Suprapubic skin (tissue), 4 donors: ENCODE measurements around the gene ALDH3B2.

ENCODE experiments used
- EP300 ChIP-seq: sonication (generic); formaldehyde crosslinking; IDR thresholded peaks from one replicate; pipeline ENCODE4 v1.6.1; 2017; ENCODE audit warnings: antibody characterized with exemption
- POLR2A ChIP-seq, 2 donors: fragments of 450-650 bp; IDR thresholded peaks; one replicate each; pipeline ENCODE4 v1.6.1; 2017; ENCODE audit warnings: antibody characterized with exemption in 2 of 2, mild to moderate bottlenecking in 2 of 2, moderate library complexity in 2 of 2
- POLR2AphosphoS5 ChIP-seq, 3 donors: sonication (generic); formaldehyde crosslinking; IDR thresholded peaks; one replicate each; pipeline ENCODE4 v1.6.1; 2017; ENCODE audit warnings: antibody characterized with exemption in 3 of 3
- TF ChIP-seq, protein P1 (sequence below), 2 donors: fragments of 200-600 bp in 1 of 2; fragments of 450-650 bp in 1 of 2; sonication (generic) in 1 of 2; IDR thresholded peaks; one replicate each; pipeline ENCODE4 v1.5.1; 2016 to 2019; ENCODE audit warnings: antibody characterized with exemption in 2 of 2, mild to moderate bottlenecking in 1 of 2, moderate library complexity in 1 of 2

DNA sequence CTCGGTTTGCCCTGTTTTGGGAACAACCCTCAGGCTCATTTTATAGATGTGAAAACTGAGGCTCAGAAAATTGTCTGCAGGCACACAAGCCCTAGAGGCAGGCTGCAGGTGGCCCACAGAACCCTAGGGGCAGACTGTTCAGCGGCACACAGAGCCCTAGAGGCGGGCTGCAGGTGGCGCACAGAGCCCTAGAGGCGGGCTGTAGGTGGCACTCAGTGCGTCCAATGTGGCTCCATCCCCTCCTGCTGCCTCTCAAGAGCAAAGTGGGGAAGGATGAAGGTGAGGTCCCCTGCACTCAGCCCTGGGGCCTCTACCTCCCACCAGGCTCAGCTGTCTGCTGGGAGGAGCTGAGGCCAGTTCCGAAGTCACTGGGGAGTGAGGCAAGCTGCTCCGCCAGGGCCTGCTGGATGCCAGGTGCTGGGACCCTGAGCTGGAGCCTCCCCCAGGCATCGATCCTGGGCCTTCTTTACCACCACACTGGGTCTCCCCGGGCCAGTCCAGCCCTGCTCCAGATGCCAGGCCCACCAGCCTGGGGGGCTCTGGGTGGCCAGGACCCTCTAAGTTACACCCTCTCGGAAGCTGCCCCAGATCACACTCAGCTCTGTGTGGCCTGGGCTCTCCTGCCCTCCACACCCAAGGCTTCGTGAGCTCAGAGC is 26.2 kb downstream of the ALDH3B2 start:
- TF ChIP-seq, protein P1, sequence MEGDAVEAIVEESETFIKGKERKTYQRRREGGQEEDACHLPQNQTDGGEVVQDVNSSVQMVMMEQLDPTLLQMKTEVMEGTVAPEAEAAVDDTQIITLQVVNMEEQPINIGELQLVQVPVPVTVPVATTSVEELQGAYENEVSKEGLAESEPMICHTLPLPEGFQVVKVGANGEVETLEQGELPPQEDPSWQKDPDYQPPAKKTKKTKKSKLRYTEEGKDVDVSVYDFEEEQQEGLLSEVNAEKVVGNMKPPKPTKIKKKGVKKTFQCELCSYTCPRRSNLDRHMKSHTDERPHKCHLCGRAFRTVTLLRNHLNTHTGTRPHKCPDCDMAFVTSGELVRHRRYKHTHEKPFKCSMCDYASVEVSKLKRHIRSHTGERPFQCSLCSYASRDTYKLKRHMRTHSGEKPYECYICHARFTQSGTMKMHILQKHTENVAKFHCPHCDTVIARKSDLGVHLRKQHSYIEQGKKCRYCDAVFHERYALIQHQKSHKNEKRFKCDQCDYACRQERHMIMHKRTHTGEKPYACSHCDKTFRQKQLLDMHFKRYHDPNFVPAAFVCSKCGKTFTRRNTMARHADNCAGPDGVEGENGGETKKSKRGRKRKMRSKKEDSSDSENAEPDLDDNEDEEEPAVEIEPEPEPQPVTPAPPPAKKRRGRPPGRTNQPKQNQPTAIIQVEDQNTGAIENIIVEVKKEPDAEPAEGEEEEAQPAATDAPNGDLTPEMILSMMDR (IDR thresholded peaks at IDR 0.05), result no peak
- no peak for TF ChIP-seq POLR2A (IDR thresholded peaks at IDR 0.05)
- no peak for TF ChIP-seq EP300
- no peak for TF ChIP-seq POLR2AphosphoS5 (IDR thresholded peaks at IDR 0.05)
